ENCODE results near the gene CRACR2B.

The CRACR2B gene

GRCh38 chr11:831118-831864 lies 3.6 kb downstream of the CRACR2B start:
- Histone ChIP-seq H4K20me1 (peaks cover 92% of the 10 kb centered on the region), H3K36me3 (peaks cover 2% of the 10 kb centered on the region), H3K27ac (no peak overlapping the region), H3K27me3 (peaks cover 84% of the 10 kb centered on the region), H3K4me3 (peak overlapping the region; percentile 64; the same call in 1 of the 2 replicates), H3K4me1 (peaks cover 85% of the 10 kb centered on the region), H3K9me3 (no peaks in the 10 kb centered on the region), H3K4me2 (peak overlapping the region; percentile 100), H3K9ac (no peak overlapping the region)
- TF ChIP-seq Cebpa-rat (IDR thresholded peaks at IDR 0.05) = no peak

DNA sequence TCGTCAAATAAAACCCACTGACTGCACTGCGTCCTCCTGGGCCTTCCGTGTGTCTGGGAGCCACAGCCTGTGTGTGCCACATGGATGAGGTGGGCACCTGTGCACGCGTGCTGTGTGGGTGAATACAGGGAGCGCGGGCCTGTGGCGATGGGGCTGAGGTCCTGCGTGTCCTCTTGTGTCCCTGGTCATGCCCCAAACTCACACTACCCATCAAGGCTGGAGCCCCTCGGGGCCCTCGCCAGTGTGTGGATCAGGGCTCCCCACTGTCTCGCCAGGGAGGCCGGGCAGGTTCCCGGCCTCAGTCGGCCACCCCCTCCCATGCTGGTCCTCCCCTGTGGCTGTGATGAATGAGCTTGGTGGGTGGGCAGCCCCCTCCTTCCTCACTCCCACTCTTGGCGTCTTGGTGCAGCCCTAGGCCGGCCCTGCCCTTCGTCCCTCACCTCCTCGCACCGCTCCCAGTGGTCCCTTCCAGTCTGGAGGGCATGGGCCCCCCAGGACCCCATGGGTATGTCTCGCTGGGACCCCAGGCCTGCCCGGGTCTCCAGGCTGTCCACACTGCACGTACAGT lies 4.3 kb downstream of the CRACR2B start:
- no peak for TF ChIP-seq Cebpa-rat (IDR thresholded peaks at IDR 0.05)
- Histone ChIP-seq H3K4me1 (peaks cover 77% of the 10 kb centered on the region), H3K9ac (peak overlapping the region; percentile 53; the same call in 1 of the 2 replicates), H3K9me3 (no peaks in the 10 kb centered on the region), H3K27ac (0 out of 2 replicates have a peak overlapping the region, but pooled peaks have one; percentile 22), H3K4me3 (peak overlapping the region; percentile 65), H3K4me2 (peak overlapping the region; percentile 100), H3K36me3 (peaks cover 10% of the 10 kb centered on the region), H4K20me1 (peaks cover 92% of the 10 kb centered on the region), H3K27me3 (peaks cover 76% of the 10 kb centered on the region)

GRCh38 chr11:832529-833113 lies 4.9 kb downstream of the CRACR2B start, which contains the start of gene CD151:
Gene CD151 (plus strand): TSS chr11:832952. CDS start chr11:836070, 3,118 bp downstream.
- H3K4me1 ChIP-seq = peaks cover 72% of the 10 kb centered on the region
- H3K27ac ChIP-seq = peak within 1 kb of the TSS; percentile 74
- peak within 1 kb of the TSS; percentile 100 for H3K4me2 ChIP-seq
- peaks cover 70% of the 10 kb centered on the region for H3K27me3 ChIP-seq
- H3K9ac ChIP-seq = peak within 1 kb of the TSS; percentile 81
- peaks cover 15% of the 10 kb centered on the region for H3K36me3 ChIP-seq
- no peak for TF ChIP-seq Cebpa-rat (IDR thresholded peaks at IDR 0.05)
- peak within 1 kb of the TSS; percentile 79 for H3K4me3 ChIP-seq
- H4K20me1 ChIP-seq = peaks cover 92% of the 10 kb centered on the region
- no peaks in the 10 kb centered on the region for H3K9me3 ChIP-seq

DNA sequence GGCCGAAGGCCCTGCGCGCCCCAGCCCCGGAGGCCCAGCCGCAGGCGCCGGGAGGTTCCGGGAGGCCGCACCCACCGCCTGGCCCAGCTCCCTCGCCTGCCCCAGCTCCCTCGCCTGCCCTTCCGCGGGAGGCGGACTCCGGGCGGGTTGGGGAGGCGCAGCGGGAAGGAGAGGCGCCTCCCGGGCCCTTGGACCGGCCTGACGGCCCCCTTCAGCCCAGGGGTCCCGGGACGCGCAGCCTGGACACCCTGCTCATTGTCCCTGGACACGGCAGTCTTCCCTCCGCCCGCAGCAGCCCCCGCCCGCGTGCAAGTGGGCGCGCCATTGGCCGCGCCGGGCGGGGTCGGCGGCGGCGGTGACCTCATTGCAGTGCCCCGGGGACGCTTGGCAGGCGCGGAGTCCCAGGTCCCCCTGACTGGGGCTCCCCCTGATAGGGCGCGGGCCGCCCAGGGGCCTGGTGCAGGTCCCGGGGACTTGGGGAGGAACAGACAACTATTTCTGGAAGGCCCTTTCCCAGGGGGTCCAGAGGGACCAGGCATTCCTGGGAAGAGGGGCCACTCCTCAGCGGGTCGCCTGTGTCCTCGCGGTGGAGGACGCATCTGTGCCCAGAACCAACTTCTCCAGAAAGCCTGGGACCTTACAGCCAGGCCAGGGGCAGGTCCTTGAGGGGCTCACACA lies 5.5 kb downstream of the CRACR2B start:
- Histone ChIP-seq H3K4me2 (peak overlapping the region; percentile 98), H3K4me3 (peak overlapping the region; percentile 79), H4K20me1 (peaks cover 91% of the 10 kb centered on the region), H3K9ac (peak overlapping the region; percentile 81), H3K9me3 (no peaks in the 10 kb centered on the region), H3K4me1 (peaks cover 69% of the 10 kb centered on the region), H3K27ac (peak overlapping the region; percentile 74), H3K36me3 (peaks cover 21% of the 10 kb centered on the region), H3K27me3 (peaks cover 64% of the 10 kb centered on the region)
- TF ChIP-seq Cebpa-rat (IDR thresholded peaks at IDR 0.05) = no peak

DNA sequence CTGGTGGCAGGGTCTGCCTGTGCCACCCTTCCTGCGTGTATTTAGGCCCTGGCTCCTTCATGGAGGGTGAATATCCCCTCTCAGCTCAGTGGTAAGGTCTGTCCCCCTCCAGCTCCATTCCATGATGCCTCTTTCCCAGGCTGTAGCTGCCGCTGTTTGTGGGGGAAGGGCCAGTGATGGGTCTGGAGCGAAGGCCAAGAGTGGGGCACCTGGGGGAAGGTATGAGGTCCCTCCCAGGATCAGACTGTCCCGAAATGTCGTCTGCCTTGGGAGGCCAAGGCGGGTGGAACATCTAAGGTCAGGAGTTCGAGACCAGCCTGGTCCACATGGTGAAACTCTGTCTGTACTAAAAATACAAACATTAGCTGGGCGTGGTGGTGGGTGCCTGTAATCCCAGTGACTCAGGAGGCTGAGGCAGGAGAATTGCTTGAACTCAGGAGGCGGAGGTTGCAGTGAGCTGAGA lies 6.2 kb downstream of the CRACR2B start:
- H3K4me1 ChIP-seq = peaks cover 63% of the 10 kb centered on the region
- H3K27me3 ChIP-seq = peaks cover 58% of the 10 kb centered on the region
- H3K9ac ChIP-seq = peak overlapping the region; percentile 81; the same call in 1 of the 2 replicates
- peaks cover 27% of the 10 kb centered on the region for H3K36me3 ChIP-seq
- H3K4me2 ChIP-seq = peak overlapping the region; percentile 98
- no peak for TF ChIP-seq Cebpa-rat (IDR thresholded peaks at IDR 0.05)
- peak overlapping the region; percentile 79 for H3K4me3 ChIP-seq
- H4K20me1 ChIP-seq = peaks cover 90% of the 10 kb centered on the region
- H3K27ac ChIP-seq = no peak overlapping the region
- H3K9me3 ChIP-seq = no peaks in the 10 kb centered on the region

DNA sequence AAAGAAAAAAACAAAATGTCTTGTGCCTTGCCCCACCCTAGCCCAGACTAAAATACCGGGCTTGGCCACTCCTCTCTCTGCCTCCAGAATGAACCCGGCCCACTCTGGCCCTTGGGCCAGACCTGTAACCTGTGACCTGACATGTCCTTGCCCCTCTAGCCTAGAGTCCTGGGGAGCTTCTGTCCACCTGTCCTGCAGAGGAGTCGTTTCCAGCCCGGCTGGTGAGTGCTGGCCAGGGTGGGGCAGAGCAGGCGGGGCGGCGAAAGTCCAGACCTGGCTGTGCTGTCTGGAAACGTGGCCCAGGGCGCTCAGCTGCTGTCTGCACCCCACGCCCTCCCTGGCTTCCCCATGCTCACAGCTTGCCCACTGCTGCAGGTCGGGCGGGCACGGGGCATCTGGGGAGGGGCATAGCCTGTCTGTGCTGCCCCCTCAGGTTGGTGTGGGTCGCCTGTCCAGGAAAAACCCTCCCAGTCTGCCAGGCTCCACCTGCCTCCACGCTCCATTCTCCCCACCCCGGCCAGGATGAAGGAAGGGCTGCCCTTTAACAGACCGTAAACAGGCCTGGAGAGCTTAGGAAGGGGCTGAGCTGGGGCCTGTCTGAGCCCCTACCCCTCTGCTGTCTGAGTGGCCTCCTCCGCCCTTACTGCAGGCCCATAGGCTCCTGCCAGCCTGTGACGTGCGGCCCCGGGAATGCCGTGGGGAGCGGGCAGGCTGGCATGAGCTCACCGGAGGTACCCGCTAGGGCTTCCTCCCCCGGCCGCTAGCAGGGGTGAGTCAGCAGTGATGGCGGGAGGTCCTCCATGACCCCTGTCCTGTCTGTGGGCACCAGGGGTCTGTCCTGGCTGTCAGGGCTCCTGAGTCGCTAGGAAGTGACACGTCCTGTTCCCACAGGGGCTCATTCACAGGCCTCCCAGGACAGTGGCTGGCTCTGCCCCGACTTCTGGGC lies 6.9 kb downstream of the CRACR2B start:
- Histone ChIP-seq H3K27me3 (peaks cover 50% of the 10 kb centered on the region), H3K9ac (peak overlapping the region; percentile 48; the same call in 1 of the 2 replicates), H3K27ac (no peak overlapping the region), H3K9me3 (no peaks in the 10 kb centered on the region), H4K20me1 (peaks cover 90% of the 10 kb centered on the region), H3K4me1 (peaks cover 55% of the 10 kb centered on the region), H3K4me3 (no peak overlapping the region), H3K36me3 (peaks cover 35% of the 10 kb centered on the region), H3K4me2 (peak overlapping the region; percentile 98)
- no peak for TF ChIP-seq Cebpa-rat (IDR thresholded peaks at IDR 0.05)

- H3K4me2 ChIP-seq = no peak overlapping the region
- no peak overlapping the region for H3K4me3 ChIP-seq
- H3K36me3 ChIP-seq = peaks cover 50% of the 10 kb centered on the region
- H3K9me3 ChIP-seq = no peaks in the 10 kb centered on the region
- no peak overlapping the region for H3K9ac ChIP-seq
- no peak overlapping the region for H3K27ac ChIP-seq
- peaks cover 34% of the 10 kb centered on the region for H3K27me3 ChIP-seq
- TF ChIP-seq Cebpa-rat (IDR thresholded peaks at IDR 0.05) = no peak
- peaks cover 49% of the 10 kb centered on the region for H3K4me1 ChIP-seq
- H4K20me1 ChIP-seq = peaks cover 90% of the 10 kb centered on the region
Observed at GRCh38 chr11:836274-836673, 8.6 kb downstream of the CRACR2B start.

DNA sequence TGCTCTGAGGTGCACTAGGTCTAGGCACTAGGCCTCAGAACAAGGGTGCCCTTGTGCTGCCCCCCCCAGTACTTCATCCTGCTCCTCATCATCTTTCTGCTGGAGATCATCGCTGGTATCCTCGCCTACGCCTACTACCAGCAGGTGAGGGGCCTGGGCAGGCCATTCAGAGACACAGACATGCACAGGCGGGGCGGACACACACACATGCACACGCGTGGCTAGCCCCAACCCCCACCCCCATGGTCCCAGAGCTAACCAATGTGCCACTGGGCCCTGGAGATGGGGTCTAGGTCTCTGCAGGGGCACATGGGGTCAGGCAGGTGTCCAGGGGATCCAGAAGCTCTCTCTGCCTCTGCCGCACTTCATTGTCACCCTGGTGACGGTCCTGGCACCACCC lies 9.0 kb downstream of the CRACR2B start:
- Histone ChIP-seq H3K27ac (no peak overlapping the region), H3K4me3 (no peak overlapping the region), H4K20me1 (peaks cover 90% of the 10 kb centered on the region), H3K4me2 (no peak overlapping the region), H3K9ac (no peak overlapping the region), H3K4me1 (peaks cover 49% of the 10 kb centered on the region), H3K36me3 (peaks cover 50% of the 10 kb centered on the region), H3K9me3 (no peaks in the 10 kb centered on the region), H3K27me3 (peaks cover 29% of the 10 kb centered on the region)
- no peak for TF ChIP-seq Cebpa-rat (IDR thresholded peaks at IDR 0.05)

All from BLaER1 (cell line).